GM18520 (cell line): ENCODE measurements around the gene ZBTB4.

Source experiments
- ATAC-seq: cut with Tn5 transposase; IDR thresholded peaks from one replicate; pipeline ENCODE4 v1.9.1; 2021; ENCODE audit not compliant: unreplicated experiment

Gene ZBTB4, protein sequence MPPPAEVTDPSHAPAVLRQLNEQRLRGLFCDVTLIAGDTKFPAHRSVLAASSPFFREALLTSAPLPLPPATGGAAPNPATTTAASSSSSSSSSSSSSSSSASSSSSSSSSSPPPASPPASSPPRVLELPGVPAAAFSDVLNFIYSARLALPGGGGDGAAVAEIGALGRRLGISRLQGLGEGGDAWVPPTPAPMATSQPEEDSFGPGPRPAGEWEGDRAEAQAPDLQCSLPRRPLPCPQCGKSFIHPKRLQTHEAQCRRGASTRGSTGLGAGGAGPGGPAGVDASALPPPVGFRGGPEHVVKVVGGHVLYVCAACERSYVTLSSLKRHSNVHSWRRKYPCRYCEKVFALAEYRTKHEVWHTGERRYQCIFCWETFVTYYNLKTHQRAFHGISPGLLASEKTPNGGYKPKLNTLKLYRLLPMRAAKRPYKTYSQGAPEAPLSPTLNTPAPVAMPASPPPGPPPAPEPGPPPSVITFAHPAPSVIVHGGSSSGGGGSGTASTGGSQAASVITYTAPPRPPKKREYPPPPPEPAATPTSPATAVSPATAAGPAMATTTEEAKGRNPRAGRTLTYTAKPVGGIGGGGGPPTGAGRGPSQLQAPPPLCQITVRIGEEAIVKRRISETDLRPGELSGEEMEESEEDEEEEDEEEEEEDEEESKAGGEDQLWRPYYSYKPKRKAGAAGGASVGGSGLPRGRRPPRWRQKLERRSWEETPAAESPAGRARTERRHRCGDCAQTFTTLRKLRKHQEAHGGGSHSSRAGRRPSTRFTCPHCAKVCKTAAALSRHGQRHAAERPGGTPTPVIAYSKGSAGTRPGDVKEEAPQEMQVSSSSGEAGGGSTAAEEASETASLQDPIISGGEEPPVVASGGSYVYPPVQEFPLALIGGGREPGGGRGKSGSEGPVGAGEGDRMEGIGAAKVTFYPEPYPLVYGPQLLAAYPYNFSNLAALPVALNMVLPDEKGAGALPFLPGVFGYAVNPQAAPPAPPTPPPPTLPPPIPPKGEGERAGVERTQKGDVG

DNA sequence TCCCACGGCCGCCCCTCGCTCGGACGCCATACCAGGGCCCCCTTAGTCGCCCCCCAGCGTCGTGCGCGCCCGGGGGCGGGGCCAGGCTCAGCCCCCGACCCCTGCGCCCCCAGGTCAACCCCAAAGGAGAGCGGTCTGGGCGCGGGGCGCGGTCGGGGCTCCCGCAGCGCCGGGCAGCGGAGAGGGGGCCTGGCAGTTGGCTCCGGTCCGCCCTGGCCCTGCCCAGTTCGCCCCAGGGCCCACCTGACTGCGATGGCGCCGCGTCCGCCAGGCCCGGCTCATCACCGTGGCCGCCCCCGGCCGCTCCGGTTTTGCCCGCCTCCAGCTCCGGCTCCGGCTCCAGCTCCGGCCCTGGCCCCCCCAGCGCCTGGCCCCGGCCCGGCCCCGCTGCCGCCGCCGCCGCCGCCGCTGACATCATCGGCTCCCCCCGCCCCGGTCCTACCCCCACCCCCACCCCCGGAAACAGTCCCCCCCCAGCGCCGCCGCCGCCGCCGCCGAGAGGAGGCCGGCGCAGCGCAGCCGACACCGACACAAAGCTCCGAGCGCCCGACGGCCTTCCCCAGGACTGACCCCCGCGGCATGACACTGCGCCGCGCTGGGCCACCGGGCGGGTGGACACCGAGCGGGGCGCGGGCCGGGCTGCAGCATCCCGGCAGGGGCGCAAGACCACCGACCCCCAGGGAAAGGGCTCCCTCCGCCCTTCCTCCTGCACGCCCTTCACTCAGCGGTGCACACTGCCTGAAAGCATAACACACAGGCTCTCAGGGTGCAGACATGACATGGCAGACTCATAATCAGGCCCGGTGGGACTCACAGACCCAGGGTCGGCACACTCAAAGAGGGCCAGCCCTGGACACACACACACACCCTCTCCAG, at the start of gene ZBTB4:
ZBTB4 (minus strand) TSS at position 419 of the 876 bp plus-strand sequence. CDS start 12,830 bp downstream, outside the sequence.
- no peak for ATAC-seq

DNA sequence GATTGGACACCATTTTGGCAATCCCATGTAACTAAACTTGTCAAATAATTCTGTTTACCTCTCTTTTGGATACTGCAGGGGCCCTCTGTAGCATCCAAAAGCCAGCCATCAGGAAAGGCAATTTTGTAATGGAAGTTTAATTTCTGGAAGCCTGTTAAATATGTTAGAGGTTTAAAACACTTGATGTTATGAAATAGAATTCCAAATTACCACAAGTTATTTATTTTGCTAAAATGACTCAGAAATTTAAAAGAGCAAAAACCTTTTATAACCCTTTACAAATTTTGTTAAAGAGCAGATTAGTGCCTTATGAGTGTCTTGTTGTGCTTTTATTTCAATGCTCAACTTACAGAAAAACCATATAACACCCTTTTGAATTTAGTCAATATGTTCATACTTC, 49.4 kb upstream of the ZBTB4 start:
- ATAC-seq, result no peak

DNA sequence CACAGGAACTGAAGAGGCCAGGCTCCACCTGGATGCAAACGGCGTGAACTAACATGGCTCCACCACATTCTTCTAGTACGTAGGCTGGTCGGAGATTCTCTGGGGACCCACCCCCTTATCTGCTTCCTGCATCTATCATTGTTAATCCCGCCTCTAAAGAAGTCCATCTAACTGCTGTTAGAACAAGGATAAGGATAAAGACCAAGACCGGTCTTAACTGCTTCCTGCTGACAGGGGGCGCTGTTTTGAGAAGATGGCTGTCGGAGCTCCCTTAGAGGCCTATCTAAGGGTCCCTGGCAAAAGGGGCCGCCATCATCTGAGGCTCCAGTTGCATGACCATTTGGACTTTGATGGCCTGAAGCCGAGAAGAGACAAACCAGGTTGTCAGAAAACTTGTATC, 43.6 kb upstream of the ZBTB4 start:
- no peak for ATAC-seq

DNA sequence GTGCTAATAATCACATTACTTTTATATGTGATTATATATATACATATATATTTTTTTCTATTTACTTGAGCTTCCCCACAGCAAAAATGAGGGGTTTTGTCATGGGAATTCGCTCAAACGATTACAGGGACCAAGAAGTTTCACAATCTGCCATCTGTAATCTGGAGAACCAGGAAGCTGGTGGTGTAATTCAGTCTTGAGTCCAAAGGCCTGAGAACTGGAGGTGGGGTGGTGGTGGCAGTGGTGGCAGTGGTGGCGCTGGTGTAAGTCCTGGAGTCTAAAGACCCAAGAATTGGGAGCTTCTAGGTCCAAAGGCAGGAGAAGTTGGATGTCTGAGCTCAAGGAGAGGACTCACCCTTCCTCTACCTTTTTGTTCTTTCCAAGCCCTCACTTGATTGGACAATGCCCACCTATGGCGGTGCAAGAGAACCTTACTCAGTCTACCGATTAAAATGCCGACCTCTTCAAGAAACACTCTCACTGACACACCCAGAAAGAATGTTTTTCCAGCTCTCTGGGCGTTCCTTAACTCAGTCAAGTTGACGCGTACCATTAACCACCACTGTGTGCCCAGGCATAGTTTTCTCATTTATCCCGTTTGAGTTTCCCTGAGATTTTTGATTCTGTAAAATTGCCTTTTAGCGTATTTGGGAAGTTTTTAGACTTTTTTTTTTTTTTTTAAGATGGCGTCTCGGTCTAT, 36.6 kb upstream of the ZBTB4 start:
- ATAC-seq, result no peak

DNA sequence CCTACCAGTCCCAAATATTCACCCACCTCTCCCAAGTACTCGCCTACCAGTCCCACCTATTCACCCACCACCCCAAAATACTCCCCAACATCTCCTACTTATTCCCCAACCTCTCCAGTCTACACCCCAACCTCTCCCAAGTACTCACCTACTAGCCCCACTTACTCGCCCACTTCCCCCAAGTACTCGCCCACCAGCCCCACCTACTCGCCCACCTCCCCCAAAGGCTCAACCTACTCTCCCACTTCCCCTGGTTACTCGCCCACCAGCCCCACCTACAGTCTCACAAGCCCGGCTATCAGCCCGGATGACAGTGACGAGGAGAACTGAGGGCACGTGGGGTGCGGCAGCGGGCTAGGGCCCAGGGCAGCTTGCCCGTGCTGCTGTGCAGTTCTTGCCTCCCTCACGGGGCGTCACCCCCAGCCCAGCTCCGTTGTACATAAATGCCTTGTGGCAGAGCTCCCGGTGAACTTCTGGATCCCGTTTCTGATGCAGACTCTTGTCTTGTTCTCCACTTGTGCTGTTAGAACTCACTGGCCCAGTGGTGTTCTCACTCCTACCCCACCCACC, 34.5 kb upstream of the ZBTB4 start:
- no peak for ATAC-seq

DNA sequence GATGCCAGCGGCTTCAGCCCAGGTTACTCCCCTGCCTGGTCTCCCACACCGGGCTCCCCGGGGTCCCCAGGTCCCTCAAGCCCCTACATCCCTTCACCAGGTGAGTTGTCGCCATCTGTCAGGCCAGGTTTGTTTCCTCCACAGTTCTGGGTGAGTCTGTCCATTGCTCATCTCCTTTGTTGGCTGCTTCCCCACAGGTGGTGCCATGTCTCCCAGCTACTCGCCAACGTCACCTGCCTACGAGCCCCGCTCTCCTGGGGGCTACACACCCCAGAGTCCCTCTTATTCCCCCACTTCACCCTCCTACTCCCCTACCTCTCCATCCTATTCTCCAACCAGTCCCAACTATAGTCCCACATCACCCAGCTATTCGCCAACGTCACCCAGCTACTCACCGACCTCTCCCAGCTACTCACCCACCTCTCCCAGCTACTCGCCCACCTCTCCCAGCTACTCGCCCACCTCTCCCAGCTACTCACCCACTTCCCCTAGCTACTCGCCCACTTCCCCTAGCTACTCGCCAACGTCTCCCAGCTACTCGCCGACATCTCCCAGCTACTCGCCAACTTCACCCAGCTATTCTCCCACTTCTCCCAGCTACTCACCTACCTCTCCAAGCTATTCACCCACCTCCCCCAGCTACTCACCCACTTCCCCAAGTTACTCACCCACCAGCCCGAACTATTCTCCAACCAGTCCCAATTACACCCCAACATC, 33.6 kb upstream of the ZBTB4 start:
- no peak for ATAC-seq

DNA sequence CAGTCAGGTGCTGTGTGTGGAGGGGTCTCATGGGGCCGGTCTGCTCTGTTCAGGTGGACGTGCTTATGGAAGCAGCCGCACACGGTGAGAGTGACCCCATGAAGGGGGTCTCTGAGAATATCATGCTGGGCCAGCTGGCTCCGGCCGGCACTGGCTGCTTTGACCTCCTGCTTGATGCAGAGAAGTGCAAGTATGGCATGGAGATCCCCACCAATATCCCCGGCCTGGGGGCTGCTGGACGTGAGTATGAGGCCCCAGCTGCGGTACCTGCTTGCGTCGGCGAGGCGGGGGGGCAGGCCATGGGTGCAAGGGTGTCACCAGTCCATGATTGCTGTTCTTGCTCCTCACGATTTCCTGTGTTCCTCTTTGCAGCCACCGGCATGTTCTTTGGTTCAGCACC, 32.7 kb upstream of the ZBTB4 start:
- no peak for ATAC-seq

DNA sequence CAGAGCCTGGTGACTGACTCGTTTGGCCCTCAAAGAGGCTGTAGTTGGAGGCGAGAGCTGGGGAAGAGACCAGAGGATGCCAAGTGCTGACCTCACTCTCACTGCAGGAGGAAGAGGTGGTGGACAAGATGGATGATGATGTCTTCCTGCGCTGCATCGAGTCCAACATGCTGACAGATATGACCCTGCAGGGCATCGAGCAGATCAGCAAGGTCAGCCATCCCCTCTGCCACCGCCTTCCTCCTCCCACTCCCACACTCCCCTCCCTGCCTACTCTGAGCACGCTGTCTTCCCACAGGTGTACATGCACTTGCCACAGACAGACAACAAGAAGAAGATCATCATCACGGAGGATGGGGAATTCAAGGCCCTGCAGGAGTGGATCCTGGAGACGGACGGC, 31.7 kb upstream of the ZBTB4 start:
- ATAC-seq, result no peak

DNA sequence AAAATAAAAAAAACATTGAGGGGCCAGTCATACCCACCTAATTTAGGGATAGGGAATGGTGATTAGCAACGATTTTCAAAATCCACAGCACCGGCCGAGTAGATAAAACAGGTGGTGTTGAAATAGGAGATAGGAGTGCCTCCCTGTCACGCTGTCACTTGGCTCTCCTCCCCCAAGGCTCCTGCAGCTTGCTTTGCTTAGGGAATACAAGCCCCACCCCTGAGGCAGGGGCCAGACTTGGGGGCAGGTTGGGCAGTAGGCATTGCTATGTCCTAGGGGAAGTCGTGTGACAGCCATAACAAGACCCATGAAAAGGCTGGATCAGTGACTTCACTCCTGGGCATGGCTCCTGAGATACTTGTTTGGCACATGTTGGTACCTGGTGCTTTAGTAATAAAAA, 30.5 kb upstream of the ZBTB4 start:
- ATAC-seq, result no peak

DNA sequence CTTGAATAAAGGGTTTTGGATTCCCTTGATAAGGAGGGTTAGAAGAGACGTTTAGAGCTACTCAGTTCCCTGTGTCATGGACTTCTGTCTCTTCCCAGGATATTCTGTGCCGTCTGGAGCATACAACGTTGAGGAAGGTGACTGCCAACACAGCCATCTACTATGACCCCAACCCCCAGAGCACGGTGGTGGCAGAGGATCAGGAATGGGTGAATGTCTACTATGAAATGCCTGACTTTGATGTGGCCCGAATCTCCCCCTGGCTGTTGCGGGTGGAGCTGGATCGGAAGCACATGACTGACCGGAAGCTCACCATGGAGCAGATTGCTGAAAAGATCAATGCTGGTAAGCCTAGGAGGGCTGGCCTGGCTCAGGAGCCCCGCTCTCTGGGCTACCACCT, 29.4 kb upstream of the ZBTB4 start:
- ATAC-seq, result no peak

DNA sequence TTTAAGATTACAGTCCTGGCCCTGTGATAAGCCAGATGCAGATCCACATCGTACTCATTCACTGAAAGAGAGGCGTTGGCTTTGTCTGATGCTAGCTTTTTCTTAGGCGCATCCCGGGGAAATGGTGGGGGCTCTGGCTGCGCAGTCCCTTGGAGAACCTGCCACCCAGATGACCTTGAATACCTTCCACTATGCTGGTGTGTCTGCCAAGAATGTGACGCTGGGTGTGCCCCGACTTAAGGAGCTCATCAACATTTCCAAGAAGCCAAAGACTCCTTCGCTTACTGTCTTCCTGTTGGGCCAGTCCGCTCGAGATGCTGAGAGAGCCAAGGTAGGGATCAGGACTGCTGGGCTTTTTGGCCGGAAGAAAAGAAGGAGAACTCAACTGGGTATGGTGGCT, 28.7 kb upstream of the ZBTB4 start:
- no peak for ATAC-seq

DNA sequence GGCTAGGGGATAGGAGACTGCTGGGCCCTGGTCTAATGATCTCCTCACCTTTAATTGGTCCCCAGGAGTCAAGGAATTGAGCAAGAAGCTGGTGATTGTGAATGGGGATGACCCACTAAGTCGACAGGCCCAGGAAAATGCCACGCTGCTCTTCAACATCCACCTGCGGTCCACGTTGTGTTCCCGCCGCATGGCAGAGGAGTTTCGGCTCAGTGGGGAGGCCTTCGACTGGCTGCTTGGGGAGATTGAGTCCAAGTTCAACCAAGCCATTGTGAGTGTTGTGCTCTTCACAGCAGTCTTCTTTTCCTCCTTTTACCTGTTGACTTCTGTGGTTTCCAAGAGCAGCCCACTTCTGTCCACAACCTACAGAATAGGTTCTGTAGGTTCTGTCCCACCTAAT, 24.1 kb upstream of the ZBTB4 start:
- ATAC-seq, result no peak

DNA sequence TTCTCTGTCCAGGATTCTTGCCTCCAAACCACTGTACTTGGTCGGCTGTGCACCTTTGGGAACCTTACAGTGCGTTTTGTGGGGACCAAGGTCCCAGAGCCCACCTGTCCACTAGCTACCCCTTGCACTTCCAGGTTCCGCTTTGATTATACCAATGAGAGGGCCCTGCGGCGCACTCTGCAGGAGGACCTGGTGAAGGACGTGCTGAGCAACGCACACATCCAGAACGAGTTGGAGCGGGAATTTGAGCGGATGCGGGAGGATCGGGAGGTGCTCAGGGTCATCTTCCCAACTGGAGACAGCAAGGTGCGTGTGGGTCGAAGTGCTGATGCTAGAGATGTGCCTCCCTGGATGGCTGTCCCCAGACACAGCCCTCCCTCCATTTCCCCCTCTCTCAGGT, 23.6 kb upstream of the ZBTB4 start:
- ATAC-seq, result no peak

DNA sequence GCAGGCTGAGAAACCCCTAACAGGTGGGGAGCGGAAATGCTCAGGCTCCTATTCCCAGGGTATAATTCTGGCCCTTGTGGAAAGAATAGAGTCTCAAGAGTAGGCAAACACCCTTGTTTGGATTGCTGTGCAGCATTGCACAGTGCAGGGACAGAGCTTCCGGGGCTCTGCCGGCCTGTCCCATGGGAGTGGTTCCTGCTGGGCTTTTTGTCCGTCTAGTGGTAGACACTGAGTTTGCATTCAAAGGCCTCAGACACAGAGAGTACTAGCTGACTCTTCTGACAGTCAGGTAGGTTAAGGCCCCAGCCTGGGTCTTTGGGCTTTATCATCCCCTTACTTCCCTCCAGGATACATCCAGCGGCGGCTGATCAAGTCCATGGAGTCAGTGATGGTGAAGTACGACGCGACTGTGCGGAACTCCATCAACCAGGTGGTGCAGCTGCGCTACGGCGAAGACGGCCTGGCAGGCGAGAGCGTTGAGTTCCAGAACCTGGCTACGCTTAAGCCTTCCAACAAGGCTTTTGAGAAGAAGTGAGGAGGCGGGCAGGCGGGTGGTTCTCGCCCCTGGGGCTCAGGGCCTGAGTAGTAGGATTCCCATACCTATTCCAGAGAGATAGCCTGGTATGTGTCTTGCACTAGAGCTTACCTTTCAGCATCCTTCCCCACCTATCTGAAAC, 22.9 kb upstream of the ZBTB4 start:
- ATAC-seq, result no peak

DNA sequence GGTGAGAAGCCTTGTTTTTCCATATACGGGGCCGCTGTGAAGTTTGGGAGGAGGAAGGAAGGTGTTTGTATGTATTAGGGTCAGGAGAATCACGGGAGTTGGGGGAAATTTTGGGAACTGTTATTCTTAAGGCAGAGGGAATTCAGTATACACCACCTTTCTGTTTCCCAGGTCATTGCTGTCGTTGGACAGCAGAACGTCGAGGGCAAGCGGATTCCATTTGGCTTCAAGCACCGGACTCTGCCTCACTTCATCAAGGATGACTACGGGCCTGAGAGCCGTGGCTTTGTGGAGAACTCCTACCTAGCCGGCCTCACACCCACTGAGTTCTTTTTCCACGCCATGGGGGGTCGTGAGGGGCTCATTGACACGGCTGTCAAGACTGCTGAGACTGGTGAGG, 22.3 kb upstream of the ZBTB4 start:
- ATAC-seq, result no peak

DNA sequence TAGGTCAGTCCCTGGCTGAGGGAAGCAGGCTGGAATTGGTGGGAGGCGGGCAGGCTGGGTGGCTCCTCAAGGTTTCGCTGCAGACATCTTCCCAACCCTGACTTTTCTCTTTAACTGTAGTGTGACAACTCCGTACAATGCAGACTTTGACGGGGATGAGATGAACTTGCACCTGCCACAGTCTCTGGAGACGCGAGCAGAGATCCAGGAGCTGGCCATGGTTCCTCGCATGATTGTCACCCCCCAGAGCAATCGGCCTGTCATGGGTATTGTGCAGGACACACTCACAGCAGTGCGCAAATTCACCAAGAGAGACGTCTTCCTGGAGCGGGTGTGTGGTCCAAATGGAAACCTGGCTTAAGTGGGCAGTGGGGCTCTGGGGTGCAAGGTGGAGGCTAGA, 19.7 kb upstream of the ZBTB4 start:
- no peak for ATAC-seq

DNA sequence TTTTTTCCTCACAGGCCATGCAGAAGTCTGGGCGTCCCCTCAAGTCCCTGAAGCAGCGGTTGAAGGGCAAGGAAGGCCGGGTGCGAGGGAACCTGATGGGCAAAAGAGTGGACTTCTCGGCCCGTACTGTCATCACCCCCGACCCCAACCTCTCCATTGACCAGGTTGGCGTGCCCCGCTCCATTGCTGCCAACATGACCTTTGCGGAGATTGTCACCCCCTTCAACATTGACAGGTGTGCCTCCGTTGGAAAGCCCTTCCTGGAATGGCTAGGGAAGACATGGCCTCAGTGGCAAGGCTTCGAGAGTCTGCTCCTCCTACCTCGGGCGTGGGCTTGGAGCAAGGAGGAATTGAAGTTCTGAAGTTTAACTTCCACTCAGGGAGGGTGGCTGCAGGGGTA, 18.2 kb upstream of the ZBTB4 start:
- no peak for ATAC-seq

DNA sequence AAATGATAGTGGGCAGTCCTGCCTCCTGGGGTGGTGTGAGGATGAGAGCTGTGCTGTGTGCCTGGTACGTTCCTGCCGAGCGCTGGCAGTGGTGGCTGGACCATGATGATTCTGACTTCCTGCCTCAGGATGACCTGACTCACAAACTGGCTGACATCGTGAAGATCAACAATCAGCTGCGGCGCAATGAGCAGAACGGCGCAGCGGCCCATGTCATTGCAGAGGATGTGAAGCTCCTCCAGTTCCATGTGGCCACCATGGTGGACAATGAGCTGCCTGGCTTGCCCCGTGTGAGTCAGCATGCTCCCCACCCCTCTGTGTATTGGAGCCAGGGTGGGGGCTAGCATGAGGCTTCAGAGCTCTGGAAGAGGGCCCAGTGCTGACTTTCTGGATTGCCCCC, 17.8 kb upstream of the ZBTB4 start:
- ATAC-seq, result no peak
